DOHH2 (cell line): ENCODE measurements around the gene ADGRB3.

Experiments used
- H3F3A ChIP-seq: fragments of 200-600 bp; sonication (generic), shearing (Covaris generic); 2 replicates; pipeline ENCODE4 v1.6.0; 2016; ENCODE audit warnings: antibody characterized with exemption, mild to moderate bottlenecking; ENCODE audit not compliant: control insufficient read depth, insufficient read depth
- H3K27ac ChIP-seq: fragments of 200-600 bp; sonication (generic); 2 replicates; pipeline ENCODE4 v1.5.1; 2014; ENCODE audit warnings: low read depth, mild to moderate bottlenecking, low read length, moderate library complexity
- H3K27me3 ChIP-seq: fragments of 200-600 bp; sonication (generic); 2 replicates; pipeline ENCODE4 v1.6.1; 2014; ENCODE audit warnings: mild to moderate bottlenecking, low read length, mixed read lengths; ENCODE audit not compliant: control insufficient read depth
- H3K36me3 ChIP-seq: fragments of 200-600 bp; sonication (generic); 2 replicates; pipeline ENCODE4 v1.6.1; 2014; ENCODE audit warnings: mild to moderate bottlenecking, low read length, moderate library complexity, mixed read lengths; ENCODE audit not compliant: control insufficient read depth
- H3K4me1 ChIP-seq: fragments of 200-600 bp; sonication (generic); 2 replicates; pipeline ENCODE4 v1.6.1; 2014; ENCODE audit warnings: mild to moderate bottlenecking, low read length, mixed read lengths; ENCODE audit not compliant: control insufficient read depth
- H3K4me2 ChIP-seq: fragments of 200-600 bp; sonication (generic); 2 replicates; pipeline ENCODE4 v1.6.0; 2014; ENCODE audit warnings: mild to moderate bottlenecking, low read length, moderate library complexity
- H3K4me3 ChIP-seq: fragments of 200-600 bp; sonication (generic); 2 replicates; pipeline ENCODE4 v1.5.1; 2014; ENCODE audit warnings: mild to moderate bottlenecking, low read length, mixed read lengths
- H3K79me2 ChIP-seq: fragments of 200-600 bp; sonication (generic); 2 replicates; pipeline ENCODE4 v1.6.1; 2014; ENCODE audit warnings: mild to moderate bottlenecking, low read length, mixed read lengths; ENCODE audit not compliant: control insufficient read depth
- H3K9me2 ChIP-seq: fragments of 200-600 bp; sonication (generic); replicated peaks from 2 replicates; pipeline ENCODE4 v1.6.1; 2014; ENCODE audit warnings: mild to moderate bottlenecking, low read length, mixed read lengths; ENCODE audit not compliant: control insufficient read depth
- H3K9me3 ChIP-seq: fragments of 200-600 bp; sonication (generic); 2 replicates; pipeline ENCODE4 v1.6.1; 2014; ENCODE audit warnings: antibody characterized with exemption, low read length, mixed read lengths; ENCODE audit not compliant: control insufficient read depth, insufficient read depth
- H4K20me1 ChIP-seq: fragments of 200-600 bp; sonication (generic); 2 replicates; pipeline ENCODE4 v1.6.0; 2014; ENCODE audit warnings: low read depth, mild to moderate bottlenecking, antibody characterized with exemption, low read length, moderate library complexity; ENCODE audit not compliant: control insufficient read depth, insufficient read depth
- CTCF ChIP-seq: fragments of 200-600 bp; sonication (generic); IDR thresholded peaks from one replicate; pipeline ENCODE4 v1.5.1; 2014; ENCODE audit warnings: antibody characterized with exemption, mild to moderate bottlenecking, low read depth, low read length; ENCODE audit not compliant: poor library complexity, severe bottlenecking
- EZH2phosphoT487 ChIP-seq: fragments of 200-600 bp; sonication (generic); IDR thresholded peaks from 2 replicates; pipeline ENCODE4 v1.6.1; 2017; ENCODE audit warnings: borderline replicate concordance, mild to moderate bottlenecking, antibody characterized with exemption, low read length, moderate library complexity, mixed read lengths

The ADGRB3 gene

GRCh38 chr6:69100772-69101171 is 465.7 kb downstream of the ADGRB3 start:
- TF ChIP-seq EZH2phosphoT487 = no peak
- TF ChIP-seq CTCF = no peak

GRCh38 chr6:69102416-69102815 is 467.3 kb downstream of the ADGRB3 start:
- TF ChIP-seq EZH2phosphoT487 (no peak), CTCF (no peak)
- Histone ChIP-seq H3K27ac (no peak overlapping the region), H3K79me2 (no peaks in the 10 kb centered on the region)

More at GRCh38 chr6:69100772-69101171, 465.7 kb downstream of the ADGRB3 start:
- Histone ChIP-seq H3K27ac (no peak overlapping the region), H3F3A (no peaks in the 10 kb centered on the region), H3K4me2 (no peak overlapping the region), H3K36me3 (no peaks in the 10 kb centered on the region), H3K79me2 (no peaks in the 10 kb centered on the region), H3K27me3 (no peaks in the 10 kb centered on the region), H3K4me1 (no peaks in the 10 kb centered on the region), H3K9me3 (no peaks in the 10 kb centered on the region), H3K4me3 (no peak overlapping the region), H3K9me2 (no peaks in the 10 kb centered on the region), H4K20me1 (no peaks in the 10 kb centered on the region)

GRCh38 chr6:69105288-69105687 is 470.2 kb downstream of the ADGRB3 start:
- Histone ChIP-seq H3K4me3 (no peak overlapping the region), H3F3A (no peaks in the 10 kb centered on the region), H3K27ac (no peak overlapping the region), H3K9me2 (no peaks in the 10 kb centered on the region), H4K20me1 (no peaks in the 10 kb centered on the region), H3K4me1 (no peaks in the 10 kb centered on the region), H3K4me2 (no peak overlapping the region), H3K36me3 (no peaks in the 10 kb centered on the region), H3K27me3 (no peaks in the 10 kb centered on the region), H3K79me2 (no peaks in the 10 kb centered on the region), H3K9me3 (no peaks in the 10 kb centered on the region)
- TF ChIP-seq CTCF (no peak), EZH2phosphoT487 (no peak)

More at GRCh38 chr6:69102416-69102815, 467.3 kb downstream of the ADGRB3 start:
- Histone ChIP-seq H3K4me2 (no peak overlapping the region), H3K4me1 (no peaks in the 10 kb centered on the region), H3K9me2 (no peaks in the 10 kb centered on the region), H3K36me3 (no peaks in the 10 kb centered on the region), H3K9me3 (no peaks in the 10 kb centered on the region), H3K27me3 (no peaks in the 10 kb centered on the region), H3K4me3 (no peak overlapping the region), H4K20me1 (no peaks in the 10 kb centered on the region), H3F3A (no peaks in the 10 kb centered on the region)
